Measurements from ENCODE around the gene LRP2BP. TPM values are rescaled to one million over a fixed set of nuclear protein-coding genes. Genes with fewer than 3 reads are reported as not detected.

Gene LRP2BP
- total RNA-seq, 1 experiment from 2014 or later, result 0.33 TPM

DNA sequence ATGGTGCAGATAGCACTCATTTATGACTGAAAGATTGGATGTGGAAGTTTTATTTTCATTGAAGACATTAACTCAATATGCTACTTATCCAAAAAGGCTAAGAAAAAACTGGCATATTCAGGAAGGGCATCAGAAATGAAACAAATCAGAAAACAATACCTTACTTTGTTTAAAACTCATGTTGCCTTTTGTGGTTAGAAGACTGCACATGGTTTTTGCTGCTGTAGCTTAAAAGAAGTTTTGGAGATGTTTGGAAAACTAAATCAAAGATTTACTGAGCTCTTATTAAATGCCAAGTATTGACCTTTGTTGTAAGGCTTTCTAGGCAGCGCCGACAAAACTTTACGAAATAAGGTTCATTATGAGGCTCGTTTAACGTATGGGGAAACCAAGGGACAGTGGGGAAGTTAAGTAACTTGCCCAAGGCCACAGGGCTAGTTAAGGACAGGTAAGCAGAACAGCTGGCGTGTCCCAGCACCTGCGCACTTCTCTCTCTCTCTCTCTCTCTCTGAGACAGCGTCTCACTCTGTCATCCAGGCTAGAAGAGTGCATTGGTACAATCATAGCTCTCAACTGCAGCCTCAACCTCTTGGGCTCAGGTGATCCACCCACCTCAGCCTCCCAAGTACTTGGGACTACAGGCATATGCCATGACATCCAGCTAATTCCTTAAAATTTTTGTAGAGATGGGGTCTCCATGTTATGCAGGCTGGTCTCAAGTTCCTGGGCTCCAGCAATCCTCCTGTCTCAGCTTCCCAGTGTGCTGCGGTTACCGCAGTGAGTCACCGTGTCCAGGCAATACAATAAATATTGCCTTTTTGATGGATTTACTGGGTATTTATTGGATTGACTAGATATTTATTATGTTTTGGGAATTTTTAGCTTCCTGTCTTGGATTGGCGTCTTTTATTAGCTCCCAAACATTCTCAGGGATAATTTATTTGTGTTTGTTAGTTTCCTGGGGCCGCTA, 16.1 kb downstream of the LRP2BP start:
- ChIA-PET CTCF (interaction anchor here (1.1 kb wide), 1 partner anchor 219 kb away, joined by 4 read pairs; no protein-coding TSS in a partner anchor), POLR2A (interaction anchor here (0.6 kb wide), 1 partner anchor 302 kb away, joined by 3 read pairs; no protein-coding TSS in a partner anchor)
- H3K27me3 Mint-ChIP-seq (ENCODE audit: low read depth), result no peaks in the 10 kb centered on the region
- DNase-seq (ENCODE audit: low spot score), result no peak
- H3K27ac Mint-ChIP-seq, result no peak overlapping the region
- no peak for TF ChIP-seq MYBL2 (CRISPR knock-in tag; IDR thresholded peaks at IDR 0.05)
- no peak for TF ChIP-seq NR2C2 (CRISPR knock-in tag; IDR thresholded peaks at IDR 0.05)
- no peak for TF ChIP-seq PRRX2 (CRISPR knock-in tag; IDR thresholded peaks at IDR 0.05)
- TF ChIP-seq ZNF671 (CRISPR knock-in tag; IDR thresholded peaks at IDR 0.05), result no peak
- no peak for TF ChIP-seq ZNF232 (CRISPR knock-in tag; IDR thresholded peaks at IDR 0.05)
- TF ChIP-seq HMGA2 (CRISPR knock-in tag; IDR thresholded peaks at IDR 0.05), result no peak
- TF ChIP-seq, protein P1, sequence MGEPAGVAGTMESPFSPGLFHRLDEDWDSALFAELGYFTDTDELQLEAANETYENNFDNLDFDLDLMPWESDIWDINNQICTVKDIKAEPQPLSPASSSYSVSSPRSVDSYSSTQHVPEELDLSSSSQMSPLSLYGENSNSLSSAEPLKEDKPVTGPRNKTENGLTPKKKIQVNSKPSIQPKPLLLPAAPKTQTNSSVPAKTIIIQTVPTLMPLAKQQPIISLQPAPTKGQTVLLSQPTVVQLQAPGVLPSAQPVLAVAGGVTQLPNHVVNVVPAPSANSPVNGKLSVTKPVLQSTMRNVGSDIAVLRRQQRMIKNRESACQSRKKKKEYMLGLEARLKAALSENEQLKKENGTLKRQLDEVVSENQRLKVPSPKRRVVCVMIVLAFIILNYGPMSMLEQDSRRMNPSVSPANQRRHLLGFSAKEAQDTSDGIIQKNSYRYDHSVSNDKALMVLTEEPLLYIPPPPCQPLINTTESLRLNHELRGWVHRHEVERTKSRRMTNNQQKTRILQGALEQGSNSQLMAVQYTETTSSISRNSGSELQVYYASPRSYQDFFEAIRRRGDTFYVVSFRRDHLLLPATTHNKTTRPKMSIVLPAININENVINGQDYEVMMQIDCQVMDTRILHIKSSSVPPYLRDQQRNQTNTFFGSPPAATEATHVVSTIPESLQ (CRISPR knock-in tag; IDR thresholded peaks at IDR 0.05), result no peak
- TF ChIP-seq EMX1 (CRISPR knock-in tag; IDR thresholded peaks at IDR 0.05), result no peak
- no peak for TF ChIP-seq NFATC4 (CRISPR knock-in tag; IDR thresholded peaks at IDR 0.05)
- TF ChIP-seq KAT7 (CRISPR knock-in tag; IDR thresholded peaks at IDR 0.05; ENCODE audit: borderline replicate concordance), result no peak
- TF ChIP-seq SMAD4 (CRISPR knock-in tag; IDR thresholded peaks at IDR 0.05), result no peak
- H3K36me3 Mint-ChIP-seq, result no peaks in the 10 kb centered on the region
- H3K9me3 Mint-ChIP-seq, result peaks cover 18% of the 10 kb centered on the region
- H3K4me1 Mint-ChIP-seq, result peaks cover 3% of the 10 kb centered on the region; the same call in 1 of the 2 replicates
- H3K4me3 Mint-ChIP-seq, result no peak overlapping the region
- no peak for ATAC-seq

DNA sequence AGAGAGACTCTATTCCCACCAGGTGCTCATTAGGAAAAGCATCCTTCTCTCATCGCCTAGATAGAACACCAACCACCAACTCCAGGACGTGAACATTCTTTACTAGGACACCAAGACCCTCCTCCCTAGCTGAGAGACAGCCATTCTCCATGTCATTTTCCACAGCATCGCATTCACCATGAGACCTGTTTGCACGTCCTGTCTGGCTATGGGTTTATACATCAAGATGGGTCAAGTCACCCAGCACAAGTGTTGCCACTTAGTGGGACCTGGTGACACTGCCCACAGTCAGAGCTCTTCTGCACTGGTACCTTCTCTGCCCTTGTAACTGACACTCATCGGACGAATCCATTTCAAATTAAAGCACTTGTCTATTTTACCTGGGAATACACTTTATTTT, 17.5 kb downstream of the LRP2BP start:
- no peaks in the 10 kb centered on the region for H3K4me1 Mint-ChIP-seq
- no peak overlapping the region for H3K4me3 Mint-ChIP-seq
- H3K27me3 Mint-ChIP-seq (ENCODE audit: low read depth), result no peaks in the 10 kb centered on the region
- H3K27ac Mint-ChIP-seq, result no peak overlapping the region
- H3K9me3 Mint-ChIP-seq, result peaks cover 14% of the 10 kb centered on the region
- DNase-seq (ENCODE audit: low spot score), result no peak
- ATAC-seq, result no peak
- no peaks in the 10 kb centered on the region for H3K36me3 Mint-ChIP-seq
- TF ChIP-seq, protein P2, sequence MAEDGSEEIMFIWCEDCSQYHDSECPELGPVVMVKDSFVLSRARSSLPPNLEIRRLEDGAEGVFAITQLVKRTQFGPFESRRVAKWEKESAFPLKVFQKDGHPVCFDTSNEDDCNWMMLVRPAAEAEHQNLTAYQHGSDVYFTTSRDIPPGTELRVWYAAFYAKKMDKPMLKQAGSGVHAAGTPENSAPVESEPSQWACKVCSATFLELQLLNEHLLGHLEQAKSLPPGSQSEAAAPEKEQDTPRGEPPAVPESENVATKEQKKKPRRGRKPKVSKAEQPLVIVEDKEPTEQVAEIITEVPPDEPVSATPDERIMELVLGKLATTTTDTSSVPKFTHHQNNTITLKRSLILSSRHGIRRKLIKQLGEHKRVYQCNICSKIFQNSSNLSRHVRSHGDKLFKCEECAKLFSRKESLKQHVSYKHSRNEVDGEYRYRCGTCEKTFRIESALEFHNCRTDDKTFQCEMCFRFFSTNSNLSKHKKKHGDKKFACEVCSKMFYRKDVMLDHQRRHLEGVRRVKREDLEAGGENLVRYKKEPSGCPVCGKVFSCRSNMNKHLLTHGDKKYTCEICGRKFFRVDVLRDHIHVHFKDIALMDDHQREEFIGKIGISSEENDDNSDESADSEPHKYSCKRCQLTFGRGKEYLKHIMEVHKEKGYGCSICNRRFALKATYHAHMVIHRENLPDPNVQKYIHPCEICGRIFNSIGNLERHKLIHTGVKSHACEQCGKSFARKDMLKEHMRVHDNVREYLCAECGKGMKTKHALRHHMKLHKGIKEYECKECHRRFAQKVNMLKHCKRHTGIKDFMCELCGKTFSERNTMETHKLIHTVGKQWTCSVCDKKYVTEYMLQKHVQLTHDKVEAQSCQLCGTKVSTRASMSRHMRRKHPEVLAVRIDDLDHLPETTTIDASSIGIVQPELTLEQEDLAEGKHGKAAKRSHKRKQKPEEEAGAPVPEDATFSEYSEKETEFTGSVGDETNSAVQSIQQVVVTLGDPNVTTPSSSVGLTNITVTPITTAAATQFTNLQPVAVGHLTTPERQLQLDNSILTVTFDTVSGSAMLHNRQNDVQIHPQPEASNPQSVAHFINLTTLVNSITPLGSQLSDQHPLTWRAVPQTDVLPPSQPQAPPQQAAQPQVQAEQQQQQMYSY (CRISPR knock-in tag; IDR thresholded peaks at IDR 0.05), result no peak
- TF ChIP-seq NR3C1 (CRISPR knock-in tag; conservative IDR thresholded peaks at IDR 0.05; ENCODE audit: low read depth), result no peak
- no peak for TF ChIP-seq ZNF219 (CRISPR knock-in tag; IDR thresholded peaks at IDR 0.05; ENCODE audit: borderline replicate concordance)
- no peak for TF ChIP-seq SOX15 (CRISPR knock-in tag; IDR thresholded peaks at IDR 0.05)
- no peak for TF ChIP-seq ZNF416 (CRISPR knock-in tag; IDR thresholded peaks at IDR 0.05)
- TF ChIP-seq ZNF423 (CRISPR knock-in tag; IDR thresholded peaks at IDR 0.05), result no peak
- TF ChIP-seq, protein P3, sequence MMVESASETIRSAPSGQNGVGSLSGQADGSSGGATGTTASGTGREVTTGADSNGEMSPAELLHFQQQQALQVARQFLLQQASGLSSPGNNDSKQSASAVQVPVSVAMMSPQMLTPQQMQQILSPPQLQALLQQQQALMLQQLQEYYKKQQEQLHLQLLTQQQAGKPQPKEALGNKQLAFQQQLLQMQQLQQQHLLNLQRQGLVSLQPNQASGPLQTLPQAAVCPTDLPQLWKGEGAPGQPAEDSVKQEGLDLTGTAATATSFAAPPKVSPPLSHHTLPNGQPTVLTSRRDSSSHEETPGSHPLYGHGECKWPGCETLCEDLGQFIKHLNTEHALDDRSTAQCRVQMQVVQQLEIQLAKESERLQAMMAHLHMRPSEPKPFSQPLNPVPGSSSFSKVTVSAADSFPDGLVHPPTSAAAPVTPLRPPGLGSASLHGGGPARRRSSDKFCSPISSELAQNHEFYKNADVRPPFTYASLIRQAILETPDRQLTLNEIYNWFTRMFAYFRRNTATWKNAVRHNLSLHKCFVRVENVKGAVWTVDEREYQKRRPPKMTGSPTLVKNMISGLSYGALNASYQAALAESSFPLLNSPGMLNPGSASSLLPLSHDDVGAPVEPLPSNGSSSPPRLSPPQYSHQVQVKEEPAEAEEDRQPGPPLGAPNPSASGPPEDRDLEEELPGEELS (CRISPR knock-in tag; IDR thresholded peaks at IDR 0.05), result no peak
- TF ChIP-seq MXD4 (CRISPR knock-in tag; IDR thresholded peaks at IDR 0.05; ENCODE audit: borderline replicate concordance), result no peak
- TF ChIP-seq GABPB1 (CRISPR knock-in tag; IDR thresholded peaks at IDR 0.05), result no peak
- no peak for TF ChIP-seq ZNF138 (CRISPR knock-in tag; conservative IDR thresholded peaks at IDR 0.05)
- TF ChIP-seq, protein P4, sequence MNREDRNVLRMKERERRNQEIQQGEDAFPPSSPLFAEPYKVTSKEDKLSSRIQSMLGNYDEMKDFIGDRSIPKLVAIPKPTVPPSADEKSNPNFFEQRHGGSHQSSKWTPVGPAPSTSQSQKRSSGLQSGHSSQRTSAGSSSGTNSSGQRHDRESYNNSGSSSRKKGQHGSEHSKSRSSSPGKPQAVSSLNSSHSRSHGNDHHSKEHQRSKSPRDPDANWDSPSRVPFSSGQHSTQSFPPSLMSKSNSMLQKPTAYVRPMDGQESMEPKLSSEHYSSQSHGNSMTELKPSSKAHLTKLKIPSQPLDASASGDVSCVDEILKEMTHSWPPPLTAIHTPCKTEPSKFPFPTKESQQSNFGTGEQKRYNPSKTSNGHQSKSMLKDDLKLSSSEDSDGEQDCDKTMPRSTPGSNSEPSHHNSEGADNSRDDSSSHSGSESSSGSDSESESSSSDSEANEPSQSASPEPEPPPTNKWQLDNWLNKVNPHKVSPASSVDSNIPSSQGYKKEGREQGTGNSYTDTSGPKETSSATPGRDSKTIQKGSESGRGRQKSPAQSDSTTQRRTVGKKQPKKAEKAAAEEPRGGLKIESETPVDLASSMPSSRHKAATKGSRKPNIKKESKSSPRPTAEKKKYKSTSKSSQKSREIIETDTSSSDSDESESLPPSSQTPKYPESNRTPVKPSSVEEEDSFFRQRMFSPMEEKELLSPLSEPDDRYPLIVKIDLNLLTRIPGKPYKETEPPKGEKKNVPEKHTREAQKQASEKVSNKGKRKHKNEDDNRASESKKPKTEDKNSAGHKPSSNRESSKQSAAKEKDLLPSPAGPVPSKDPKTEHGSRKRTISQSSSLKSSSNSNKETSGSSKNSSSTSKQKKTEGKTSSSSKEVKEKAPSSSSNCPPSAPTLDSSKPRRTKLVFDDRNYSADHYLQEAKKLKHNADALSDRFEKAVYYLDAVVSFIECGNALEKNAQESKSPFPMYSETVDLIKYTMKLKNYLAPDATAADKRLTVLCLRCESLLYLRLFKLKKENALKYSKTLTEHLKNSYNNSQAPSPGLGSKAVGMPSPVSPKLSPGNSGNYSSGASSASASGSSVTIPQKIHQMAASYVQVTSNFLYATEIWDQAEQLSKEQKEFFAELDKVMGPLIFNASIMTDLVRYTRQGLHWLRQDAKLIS (CRISPR knock-in tag; IDR thresholded peaks at IDR 0.05; ENCODE audit: borderline replicate concordance), result no peak
- TF ChIP-seq FOXP1 (CRISPR knock-in tag; IDR thresholded peaks at IDR 0.05; ENCODE audit: borderline replicate concordance), result no peak
- no peak for TF ChIP-seq TCF7 (CRISPR knock-in tag; IDR thresholded peaks at IDR 0.05; ENCODE audit: low read depth)
- ChIA-PET POLR2A (no interaction called here), CTCF (interaction anchor here (0.6 kb wide), 1 partner anchor 97 kb away, joined by 4 read pairs; no protein-coding TSS in a partner anchor)

All from WTC11 (cell line).